ES-I3 (cell line): ENCODE measurements around the gene OMG.

Experiments used
- H3K36me3 ChIP-seq: 2 replicates; pipeline ENCODE4 v1.6.1; 2013; ENCODE audit warnings: mild to moderate bottlenecking, low read length, control low read depth, moderate library complexity; ENCODE audit not compliant: insufficient read depth
- H3K4me1 ChIP-seq: 2 replicates; pipeline ENCODE4 v1.6.1; 2013; ENCODE audit warnings: mild to moderate bottlenecking, control low read depth, low read length; ENCODE audit not compliant: insufficient read depth
- H3K9ac ChIP-seq: 2 replicates; pipeline ENCODE4 v1.6.1; 2013; ENCODE audit warnings: low read depth, mild to moderate bottlenecking, low read length, moderate library complexity
- H3K9me3 ChIP-seq: 2 replicates; pipeline ENCODE4 v1.6.1; 2013; ENCODE audit warnings: mild to moderate bottlenecking, low read length, moderate library complexity; ENCODE audit not compliant: control insufficient read depth, insufficient read depth

Gene OMG

DNA sequence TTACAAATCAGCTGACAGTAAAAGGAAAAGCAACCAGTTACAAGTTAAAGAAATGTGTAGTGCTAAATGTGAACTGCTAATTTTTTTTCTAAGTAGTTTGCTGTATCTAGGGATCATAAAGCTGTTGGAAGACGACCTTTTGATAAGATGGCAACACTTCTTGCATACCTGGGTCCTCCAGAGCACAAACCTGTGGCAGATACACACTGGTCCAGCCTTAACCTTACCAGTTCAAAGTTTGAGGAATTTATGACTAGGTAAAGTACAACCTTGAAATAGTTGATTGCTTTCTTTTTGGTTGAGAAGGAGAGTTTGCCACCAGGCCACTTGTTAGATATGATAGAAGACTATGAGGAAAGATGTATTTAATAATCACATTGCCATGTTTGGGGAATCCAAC lies 35.4 kb downstream of the OMG start:
- no peaks in the 10 kb centered on the region for H3K9me3 ChIP-seq
- H3K36me3 ChIP-seq: no peaks in the 10 kb centered on the region; the same call in 1 of the 2 replicates
- no peak overlapping the region for H3K9ac ChIP-seq
- no peaks in the 10 kb centered on the region for H3K4me1 ChIP-seq

DNA sequence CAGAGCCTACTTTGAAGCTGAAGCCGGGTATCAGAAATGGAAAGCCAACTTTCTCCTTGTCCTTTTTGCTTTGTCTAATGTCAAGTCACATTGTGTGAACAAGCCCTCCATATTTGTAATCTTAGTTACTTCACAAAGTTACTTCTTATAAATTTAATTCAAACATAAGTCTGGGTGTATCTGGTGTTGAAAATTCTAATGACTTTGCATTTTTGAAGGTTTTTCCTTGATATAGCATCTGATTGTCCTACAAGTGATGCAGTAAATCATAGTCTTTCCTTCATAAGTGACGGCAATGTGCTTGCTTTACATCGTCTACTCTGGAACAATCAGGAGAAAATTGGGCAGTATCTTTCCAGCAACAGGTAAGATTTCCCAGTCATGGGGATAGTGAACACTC lies 36.9 kb downstream of the OMG start:
- H3K4me1 ChIP-seq: no peaks in the 10 kb centered on the region
- no peaks in the 10 kb centered on the region for H3K36me3 ChIP-seq
- H3K9me3 ChIP-seq: no peaks in the 10 kb centered on the region
- no peak overlapping the region for H3K9ac ChIP-seq

DNA sequence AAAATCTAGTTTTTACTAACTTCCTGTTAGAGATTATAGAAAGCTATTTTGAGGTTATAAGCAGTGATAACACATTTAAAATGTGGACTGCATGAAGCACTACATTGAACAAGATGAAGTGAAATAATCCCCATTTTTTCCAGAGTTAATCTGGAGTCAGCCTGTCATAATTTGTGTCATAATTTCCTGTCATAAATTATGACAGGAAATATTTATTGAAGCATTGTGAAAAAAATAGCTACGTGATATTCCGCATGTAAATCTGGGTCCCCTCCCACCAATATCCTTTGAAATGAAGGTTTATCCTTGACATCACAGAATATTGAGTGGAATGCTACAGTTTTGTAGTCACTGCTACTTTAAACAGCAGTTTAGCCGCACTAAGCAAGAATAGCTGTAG lies 40.1 kb downstream of the OMG start:
- H3K4me1 ChIP-seq: no peaks in the 10 kb centered on the region
- no peaks in the 10 kb centered on the region for H3K9me3 ChIP-seq
- H3K36me3 ChIP-seq: no peaks in the 10 kb centered on the region
- no peak overlapping the region for H3K9ac ChIP-seq

DNA sequence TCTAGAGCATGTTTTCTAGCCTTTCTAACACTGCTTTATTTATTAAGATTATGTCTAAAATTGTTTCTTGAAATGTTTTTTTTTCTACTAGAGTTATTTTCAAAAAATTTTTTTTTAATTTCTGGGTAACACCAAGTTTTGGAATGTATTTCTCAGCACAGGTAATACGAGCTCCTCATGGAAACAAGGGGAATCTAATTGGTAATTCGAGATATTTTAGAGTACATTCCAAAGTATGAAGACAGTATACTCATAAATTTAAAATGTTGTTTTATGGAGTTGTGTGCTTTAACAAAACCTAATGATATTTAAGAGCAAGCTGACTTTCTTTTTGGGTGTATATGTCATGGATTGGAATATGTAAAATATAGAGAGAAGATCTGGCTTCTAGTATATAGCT lies 42.4 kb downstream of the OMG start:
- no peak overlapping the region for H3K9ac ChIP-seq
- H3K9me3 ChIP-seq: no peaks in the 10 kb centered on the region
- no peaks in the 10 kb centered on the region for H3K36me3 ChIP-seq
- H3K4me1 ChIP-seq: peaks cover 7% of the 10 kb centered on the region; the same call in 1 of the 2 replicates

DNA sequence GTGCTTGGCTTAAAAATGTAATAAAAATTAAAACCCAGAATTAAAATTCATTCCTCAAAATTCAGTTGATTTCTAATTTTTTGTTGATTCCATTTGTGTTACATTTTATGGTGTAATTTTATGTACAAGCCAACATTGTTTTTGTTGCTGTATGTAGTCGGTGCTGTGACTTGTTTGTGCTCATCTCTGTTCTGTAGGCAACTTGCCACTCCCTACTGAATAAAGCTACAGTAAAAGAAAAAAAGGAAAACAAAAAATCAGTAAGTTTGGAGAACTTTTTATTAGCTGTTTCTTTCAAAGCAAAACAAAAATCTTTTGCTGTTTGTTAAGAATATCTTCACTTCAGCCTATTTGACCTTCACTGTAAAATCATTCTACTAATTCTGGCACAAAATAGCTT lies 44.3 kb downstream of the OMG start:
- H3K36me3 ChIP-seq: no peaks in the 10 kb centered on the region
- no peak overlapping the region for H3K9ac ChIP-seq
- H3K9me3 ChIP-seq: no peaks in the 10 kb centered on the region
- peaks cover 9% of the 10 kb centered on the region; the same call in 1 of the 2 replicates for H3K4me1 ChIP-seq

DNA sequence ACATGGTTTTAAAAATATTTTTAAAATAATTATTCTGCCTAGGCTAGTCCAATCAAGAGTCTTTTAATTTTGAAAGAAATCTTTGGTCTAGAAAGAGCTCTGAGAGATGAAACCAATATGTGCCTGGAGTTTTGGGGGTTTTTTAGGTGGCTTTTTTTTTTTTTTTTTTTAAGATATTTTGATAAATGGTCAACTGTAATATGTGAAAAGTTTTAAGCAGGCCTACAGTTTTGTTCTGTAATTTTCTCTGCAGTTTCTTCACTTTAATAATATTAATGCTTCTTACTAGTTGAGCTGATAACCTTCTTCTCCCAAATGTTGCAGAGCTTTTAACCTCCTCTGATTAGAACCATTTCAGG lies 45.1 kb downstream of the OMG start:
- no peaks in the 10 kb centered on the region for H3K9me3 ChIP-seq

DNA sequence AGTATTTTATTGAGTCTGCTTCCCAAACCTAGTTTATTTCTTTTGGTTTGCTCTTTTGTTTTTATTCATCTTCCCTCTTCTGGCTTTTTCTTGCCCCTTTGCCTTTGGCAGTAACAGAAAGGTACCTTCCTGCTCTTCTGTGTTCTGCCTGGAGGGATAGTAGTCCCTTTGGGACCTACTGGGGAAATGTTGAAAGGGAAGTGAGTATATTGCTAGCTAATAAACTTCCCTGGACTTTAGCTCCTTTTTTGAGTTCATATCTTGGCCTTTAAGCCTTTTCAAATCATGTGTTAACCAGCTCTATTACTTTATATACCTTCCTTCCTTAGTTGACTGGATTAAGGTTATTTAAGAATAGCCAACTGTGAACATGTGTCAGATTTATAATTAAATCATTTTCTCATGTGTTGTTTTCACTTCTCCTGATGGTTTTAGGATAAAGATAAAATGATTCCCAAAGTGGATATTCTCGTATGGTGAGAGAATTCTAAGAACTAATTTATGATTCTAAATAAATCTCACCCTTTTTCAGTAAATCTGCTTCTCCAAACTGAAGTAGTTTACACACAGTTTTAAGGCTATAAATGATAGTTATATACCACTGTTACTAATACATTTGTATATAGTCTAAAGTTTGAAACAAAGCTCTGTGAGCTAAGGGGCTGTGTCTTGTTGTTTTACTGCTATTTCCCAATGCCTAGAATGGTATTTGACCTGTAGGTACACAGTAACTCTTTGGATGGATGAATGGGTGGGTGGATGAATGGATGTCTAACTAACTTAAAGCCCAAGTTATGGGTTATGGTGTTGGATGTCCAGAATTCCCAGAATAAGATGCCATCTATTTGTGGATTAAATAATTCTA lies 45.7 kb downstream of the OMG start:
- H3K4me1 ChIP-seq: peaks cover 9% of the 10 kb centered on the region; the same call in 1 of the 2 replicates
- H3K9ac ChIP-seq: no peak overlapping the region
- H3K9me3 ChIP-seq: no peaks in the 10 kb centered on the region
- no peaks in the 10 kb centered on the region for H3K36me3 ChIP-seq

More for the DNA sequence above, 45.1 kb downstream of the OMG start:
- Histone ChIP-seq H3K36me3 (no peaks in the 10 kb centered on the region), H3K4me1 (peaks cover 9% of the 10 kb centered on the region; the same call in 1 of the 2 replicates), H3K9ac (no peak overlapping the region)

DNA sequence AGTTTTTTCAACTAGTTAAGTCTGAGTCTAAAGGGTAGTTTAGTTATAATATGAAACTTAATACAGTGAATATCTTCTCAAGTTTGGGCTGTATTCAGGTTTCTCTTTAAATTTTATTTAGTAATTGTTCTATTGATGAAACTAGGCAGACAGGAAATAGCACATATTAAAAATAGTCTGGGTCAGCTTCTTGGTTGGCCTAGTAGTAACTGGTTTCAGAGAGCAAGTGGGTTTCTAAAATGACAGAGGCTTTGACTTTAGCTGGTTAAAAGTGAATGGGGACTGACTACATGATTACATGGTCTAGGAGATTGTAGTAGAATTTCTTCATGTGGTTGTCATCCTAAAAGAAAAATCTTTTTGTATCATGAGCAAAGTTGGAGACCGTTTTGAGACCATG lies 46.8 kb downstream of the OMG start:
- Histone ChIP-seq H3K4me1 (peaks cover 12% of the 10 kb centered on the region; the same call in 1 of the 2 replicates), H3K9ac (no peak overlapping the region), H3K9me3 (no peaks in the 10 kb centered on the region), H3K36me3 (no peaks in the 10 kb centered on the region)

DNA sequence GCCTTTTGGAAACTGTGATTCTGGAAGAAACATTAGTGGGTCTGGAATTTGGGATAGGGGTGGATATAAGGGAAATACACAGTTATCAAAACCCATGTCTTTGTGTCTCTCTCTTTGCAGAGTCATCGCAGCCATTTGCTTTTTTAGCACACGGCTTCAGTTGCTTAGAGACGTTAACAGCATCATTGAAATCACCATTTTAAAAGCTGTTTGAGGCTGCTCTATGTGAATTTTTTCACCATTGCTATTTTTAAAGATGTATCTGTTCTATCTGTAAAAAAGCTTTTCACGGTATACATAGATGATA lies 47.3 kb downstream of the OMG start:
- no peak overlapping the region for H3K9ac ChIP-seq
- H3K4me1 ChIP-seq: peaks cover 13% of the 10 kb centered on the region; the same call in 1 of the 2 replicates
- no peaks in the 10 kb centered on the region for H3K9me3 ChIP-seq
- H3K36me3 ChIP-seq: no peaks in the 10 kb centered on the region

DNA sequence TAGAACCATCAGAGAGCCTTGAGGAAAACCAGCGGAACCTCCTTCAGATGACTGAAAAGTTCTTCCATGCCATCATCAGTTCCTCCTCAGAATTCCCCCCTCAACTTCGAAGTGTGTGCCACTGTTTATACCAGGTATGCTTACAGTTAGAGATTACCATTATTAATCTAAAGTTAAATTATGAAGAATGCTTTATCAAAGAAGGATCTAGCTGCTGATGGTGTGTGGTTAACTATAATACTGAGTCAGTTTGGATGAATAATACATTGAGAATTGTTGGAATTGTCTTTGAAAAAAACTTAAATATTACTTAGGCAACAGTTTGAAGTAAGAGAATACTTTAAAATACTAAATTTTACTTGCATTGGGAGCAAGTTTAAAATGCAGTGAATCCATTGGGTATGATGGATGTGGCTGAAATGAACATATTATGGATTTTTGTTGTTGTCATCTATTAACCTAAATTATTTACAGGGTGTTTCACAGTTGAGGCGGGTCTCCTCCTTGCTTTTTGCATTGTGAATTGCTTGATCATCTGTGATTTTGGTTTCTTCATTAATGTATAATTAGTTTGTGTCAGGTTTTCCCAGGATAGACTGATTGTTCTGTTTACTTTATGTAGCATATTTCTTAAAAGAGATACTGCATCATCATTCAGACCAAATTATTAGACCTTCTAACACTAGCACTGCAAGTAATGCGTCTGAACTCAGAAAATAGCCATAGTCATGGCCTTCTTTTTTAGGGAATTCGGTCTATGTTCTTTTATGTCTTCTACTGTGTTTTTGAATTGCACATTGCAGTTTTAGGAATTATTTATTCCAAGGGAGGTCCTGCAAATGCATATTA lies 47.8 kb downstream of the OMG start:
- H3K9ac ChIP-seq: no peak overlapping the region

More for the DNA sequence above, 47.8 kb downstream of the OMG start:
- H3K9me3 ChIP-seq: no peaks in the 10 kb centered on the region
- H3K4me1 ChIP-seq: peaks cover 13% of the 10 kb centered on the region; the same call in 1 of the 2 replicates
- H3K36me3 ChIP-seq: no peaks in the 10 kb centered on the region
